ENCODE measurements around the gene ATR.

DNA sequence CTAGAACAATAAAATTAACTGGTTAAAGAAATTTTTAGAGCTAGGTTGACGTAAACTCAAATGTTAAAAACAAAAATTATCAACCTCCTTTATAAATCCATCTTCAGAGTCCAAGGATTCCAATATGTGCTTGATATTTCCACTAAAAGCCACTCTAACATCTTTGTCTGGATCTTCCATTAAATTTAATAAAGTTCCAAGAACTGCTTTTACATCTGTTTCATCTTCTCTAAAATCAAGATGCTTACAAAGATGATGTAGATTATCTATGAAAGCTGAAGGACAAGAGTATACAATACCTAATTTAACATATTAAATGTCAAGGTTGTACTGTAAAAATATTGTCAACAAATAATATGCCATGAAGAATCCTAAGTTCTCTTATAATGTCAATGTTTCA, 24.8 kb downstream of the ATR start:
- no peak for TF ChIP-seq EZH2 (IDR thresholded peaks at IDR 0.05; ENCODE audit: low read depth)
- TF ChIP-seq, protein P1, sequence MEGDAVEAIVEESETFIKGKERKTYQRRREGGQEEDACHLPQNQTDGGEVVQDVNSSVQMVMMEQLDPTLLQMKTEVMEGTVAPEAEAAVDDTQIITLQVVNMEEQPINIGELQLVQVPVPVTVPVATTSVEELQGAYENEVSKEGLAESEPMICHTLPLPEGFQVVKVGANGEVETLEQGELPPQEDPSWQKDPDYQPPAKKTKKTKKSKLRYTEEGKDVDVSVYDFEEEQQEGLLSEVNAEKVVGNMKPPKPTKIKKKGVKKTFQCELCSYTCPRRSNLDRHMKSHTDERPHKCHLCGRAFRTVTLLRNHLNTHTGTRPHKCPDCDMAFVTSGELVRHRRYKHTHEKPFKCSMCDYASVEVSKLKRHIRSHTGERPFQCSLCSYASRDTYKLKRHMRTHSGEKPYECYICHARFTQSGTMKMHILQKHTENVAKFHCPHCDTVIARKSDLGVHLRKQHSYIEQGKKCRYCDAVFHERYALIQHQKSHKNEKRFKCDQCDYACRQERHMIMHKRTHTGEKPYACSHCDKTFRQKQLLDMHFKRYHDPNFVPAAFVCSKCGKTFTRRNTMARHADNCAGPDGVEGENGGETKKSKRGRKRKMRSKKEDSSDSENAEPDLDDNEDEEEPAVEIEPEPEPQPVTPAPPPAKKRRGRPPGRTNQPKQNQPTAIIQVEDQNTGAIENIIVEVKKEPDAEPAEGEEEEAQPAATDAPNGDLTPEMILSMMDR (conservative IDR thresholded peaks at IDR 0.05): no peak

Measured in PC-9 (cell line).